Measurements from ENCODE around the gene IFI16. TPM values are rescaled to one million over a fixed set of nuclear protein-coding genes. Genes with fewer than 3 reads are reported as not detected.
"Not testable (repeated sequence)": the region's sequence is repeated elsewhere in the genome, so short reads cannot be mapped to it uniquely, and the experiment has no call there.

The IFI16 gene
- total RNA-seq, 2 donors from 2014 or later = 31.1 to 41.2 TPM

DNA sequence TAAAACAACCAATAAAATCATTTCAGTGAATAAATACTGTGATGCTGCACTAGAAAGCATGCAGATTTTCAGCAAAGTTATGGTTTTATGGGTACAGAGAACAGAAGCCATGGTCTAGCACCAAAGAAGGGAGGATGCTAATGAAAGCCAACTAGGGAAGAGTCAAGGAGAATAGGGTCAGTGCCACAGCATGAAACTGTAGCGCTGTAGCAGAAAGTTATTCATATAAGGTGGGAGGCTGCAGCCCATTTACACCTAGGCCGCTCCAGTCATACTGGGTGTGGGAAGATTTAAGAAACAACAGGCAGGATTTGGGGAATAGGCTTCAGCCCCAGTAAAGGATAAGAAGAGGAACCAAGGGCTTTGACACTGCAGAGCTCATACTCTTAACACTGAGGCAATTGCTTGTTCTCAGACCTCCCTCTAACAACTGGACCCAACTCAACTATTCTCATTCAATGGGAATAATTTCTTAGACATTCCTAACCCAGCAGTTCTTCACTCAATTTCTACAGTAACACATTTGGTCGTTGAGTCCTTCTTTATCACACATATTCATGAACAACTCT lies 4.4 kb downstream of the IFI16 start:
- Histone ChIP-seq H3K36me3 (peaks cover 30% of the 10 kb centered on the region), H3K4me1 (peaks cover 0 to 44% of the 10 kb centered on the region in 2 donors), H3K27me3 (no peaks in the 10 kb centered on the region), H3K27ac (peak overlapping the region; percentile 16 to 85), H3K4me3 (no peak overlapping the region), H3K9me3 (no peaks in the 10 kb centered on the region)
- TF ChIP-seq, protein P1, sequence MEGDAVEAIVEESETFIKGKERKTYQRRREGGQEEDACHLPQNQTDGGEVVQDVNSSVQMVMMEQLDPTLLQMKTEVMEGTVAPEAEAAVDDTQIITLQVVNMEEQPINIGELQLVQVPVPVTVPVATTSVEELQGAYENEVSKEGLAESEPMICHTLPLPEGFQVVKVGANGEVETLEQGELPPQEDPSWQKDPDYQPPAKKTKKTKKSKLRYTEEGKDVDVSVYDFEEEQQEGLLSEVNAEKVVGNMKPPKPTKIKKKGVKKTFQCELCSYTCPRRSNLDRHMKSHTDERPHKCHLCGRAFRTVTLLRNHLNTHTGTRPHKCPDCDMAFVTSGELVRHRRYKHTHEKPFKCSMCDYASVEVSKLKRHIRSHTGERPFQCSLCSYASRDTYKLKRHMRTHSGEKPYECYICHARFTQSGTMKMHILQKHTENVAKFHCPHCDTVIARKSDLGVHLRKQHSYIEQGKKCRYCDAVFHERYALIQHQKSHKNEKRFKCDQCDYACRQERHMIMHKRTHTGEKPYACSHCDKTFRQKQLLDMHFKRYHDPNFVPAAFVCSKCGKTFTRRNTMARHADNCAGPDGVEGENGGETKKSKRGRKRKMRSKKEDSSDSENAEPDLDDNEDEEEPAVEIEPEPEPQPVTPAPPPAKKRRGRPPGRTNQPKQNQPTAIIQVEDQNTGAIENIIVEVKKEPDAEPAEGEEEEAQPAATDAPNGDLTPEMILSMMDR (IDR thresholded peaks at IDR 0.05) = no peak
- DNase-seq (ENCODE audit: low spot score) = no peak

- H3K4me1 ChIP-seq = peaks cover 0 to 44% of the 10 kb centered on the region in 2 donors
- no peaks in the 10 kb centered on the region for H3K9me3 ChIP-seq
- peak overlapping the region in 1 of 2 donors; percentile 85 for H3K27ac ChIP-seq
- no peaks in the 10 kb centered on the region for H3K27me3 ChIP-seq
- TF ChIP-seq, protein P1 (IDR thresholded peaks at IDR 0.05) = no peak
- no peak for DNase-seq (ENCODE audit: low spot score)
- no peak overlapping the region for H3K4me3 ChIP-seq
- H3K36me3 ChIP-seq = peaks cover 36% of the 10 kb centered on the region
Measured at GRCh38 chr1:159014851-159015250, 5.1 kb downstream of the IFI16 start.

DNA sequence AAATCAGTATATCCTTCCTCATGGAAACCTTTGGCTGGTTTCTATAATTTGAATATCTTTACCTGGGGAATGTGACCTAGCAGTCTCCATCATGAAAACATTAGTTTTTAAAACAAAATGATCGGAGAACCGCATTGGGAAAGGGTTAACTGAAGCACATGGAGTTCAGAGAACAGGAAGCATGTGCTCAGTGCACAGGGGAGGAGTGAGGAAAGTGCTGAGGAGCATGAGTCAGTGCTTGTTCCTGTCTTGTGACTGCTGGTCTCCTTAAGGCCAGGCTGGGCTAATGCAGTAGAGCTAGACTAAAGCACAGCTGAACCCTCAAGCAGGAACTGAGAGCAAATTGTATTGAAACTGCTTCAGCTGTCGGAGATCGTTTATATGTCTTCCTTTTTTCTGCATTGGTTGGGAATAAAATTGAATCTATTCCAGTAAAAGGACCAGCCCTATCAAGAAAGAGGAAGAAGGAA lies 5.8 kb downstream of the IFI16 start:
- TF ChIP-seq, protein P1 (IDR thresholded peaks at IDR 0.05) = no peak
- no peaks in the 10 kb centered on the region for H3K27me3 ChIP-seq
- peak overlapping the region; percentile 52 to 58 for H3K27ac ChIP-seq
- DNase-seq (ENCODE audit: low spot score) = peak; percentile 75
- H3K4me1 ChIP-seq = peaks cover 0 to 44% of the 10 kb centered on the region in 2 donors
- no peak overlapping the region for H3K4me3 ChIP-seq
- H3K9me3 ChIP-seq = no peaks in the 10 kb centered on the region
- peaks cover 42% of the 10 kb centered on the region for H3K36me3 ChIP-seq

DNA sequence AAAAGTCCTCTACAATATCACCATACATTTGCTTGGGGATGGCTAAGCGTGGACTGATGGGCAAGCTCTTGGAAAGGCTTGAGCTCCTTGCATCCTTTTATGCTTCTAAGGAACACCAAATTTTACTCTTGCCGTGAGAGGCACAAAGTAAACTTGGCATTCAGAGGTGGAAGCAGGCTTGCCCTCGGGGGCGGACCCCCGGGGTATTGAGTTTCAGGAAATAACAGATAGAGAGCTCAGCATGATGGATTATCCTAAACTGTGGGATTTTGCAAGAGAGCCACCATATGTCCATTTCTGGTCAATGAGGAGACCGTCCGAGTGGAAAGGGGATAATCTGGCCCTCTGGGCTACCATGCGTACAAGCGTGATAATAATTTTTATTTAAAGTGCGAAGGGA lies 14.0 kb downstream of the IFI16 start:
- peaks cover 39% of the 10 kb centered on the region for H3K36me3 ChIP-seq
- no peak for DNase-seq (ENCODE audit: low spot score)
- no peaks in the 10 kb centered on the region for H3K4me1 ChIP-seq

GRCh38 chr1:159025043-159025442 lies 15.3 kb downstream of the IFI16 start:
- DNase-seq (ENCODE audit: low spot score) = no peak
- H3K27me3 ChIP-seq = no peaks in the 10 kb centered on the region
- peaks cover 37% of the 10 kb centered on the region for H3K36me3 ChIP-seq
- H3K9me3 ChIP-seq = peaks cover 0 to 9% of the 10 kb centered on the region in 2 donors
- no peak overlapping the region for H3K4me3 ChIP-seq
- no peak overlapping the region for H3K27ac ChIP-seq
- H3K4me1 ChIP-seq = no peaks in the 10 kb centered on the region
- TF ChIP-seq, protein P1 (IDR thresholded peaks at IDR 0.05) = no peak

More for the DNA sequence above, 14.0 kb downstream of the IFI16 start:
- H3K4me3 ChIP-seq = no peak overlapping the region
- no peaks in the 10 kb centered on the region for H3K27me3 ChIP-seq
- no peak overlapping the region for H3K27ac ChIP-seq
- H3K9me3 ChIP-seq = no peaks in the 10 kb centered on the region
- TF ChIP-seq, protein P1 (IDR thresholded peaks at IDR 0.05) = no peak

DNA sequence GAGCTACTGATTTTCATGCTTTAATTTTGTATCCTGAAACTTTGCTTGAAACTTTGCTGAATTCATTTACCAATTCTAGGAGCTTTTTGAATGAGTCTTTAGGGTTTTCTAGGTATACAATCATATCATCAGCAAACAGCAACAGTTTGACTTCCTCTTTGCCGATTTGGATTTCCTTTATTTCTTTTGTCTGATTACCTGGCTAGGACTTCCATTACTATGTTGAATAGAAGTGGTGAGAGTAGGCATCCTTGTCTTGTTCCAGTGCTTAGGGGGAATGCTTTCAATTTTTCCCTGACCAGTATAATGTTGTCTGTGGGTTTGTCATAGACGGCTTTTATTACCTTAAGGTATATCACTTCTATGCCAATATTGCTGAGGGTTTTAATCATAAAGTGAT lies 17.1 kb downstream of the IFI16 start:
- DNase-seq (ENCODE audit: low spot score); H3K4me1 ChIP-seq; H3K27me3 ChIP-seq; H3K4me3 ChIP-seq; H3K27ac ChIP-seq: not testable (repeated sequence)
- H3K36me3 ChIP-seq = peaks cover 38% of the 10 kb centered on the region
- peaks cover 0 to 10% of the 10 kb centered on the region in 2 donors for H3K9me3 ChIP-seq

Data from right atrium auricular region (tissue), 2 donors.